NCI-H2196 treated with DMSO at 0.1 percent for 48 hours (cell line): ENCODE measurements around the gene LIPC.
A peak's percentile ranks its signal among the peaks of the same experiment; 100 is the strongest.

ENCODE experiments used
- DNase-seq: peaks from one replicate; lab custom pipeline; 2025; ENCODE audit not compliant: unreplicated experiment; lab: John Stamatoyannopoulos, UW

Gene LIPC

DNA sequence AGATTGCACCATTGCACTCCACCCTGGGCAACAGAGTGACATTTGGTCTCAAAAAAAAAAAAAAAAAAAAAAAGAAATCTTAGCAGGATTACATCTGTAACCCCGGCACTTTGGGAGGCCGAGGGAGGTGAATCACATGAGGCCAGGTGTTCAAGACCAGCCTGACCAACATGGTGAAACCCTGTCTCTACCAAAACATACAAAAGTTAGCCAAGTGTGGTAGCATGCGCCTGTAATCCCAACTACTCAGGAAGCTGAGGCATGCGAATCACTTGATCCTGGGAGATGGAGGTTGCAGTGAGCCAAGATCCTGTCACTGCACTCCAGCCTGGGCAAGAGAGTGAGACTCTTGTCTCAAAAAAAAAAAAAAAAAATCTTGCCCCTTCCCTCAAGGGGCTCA, 40.4 kb downstream of the LIPC start:
- no peak for DNase-seq

DNA sequence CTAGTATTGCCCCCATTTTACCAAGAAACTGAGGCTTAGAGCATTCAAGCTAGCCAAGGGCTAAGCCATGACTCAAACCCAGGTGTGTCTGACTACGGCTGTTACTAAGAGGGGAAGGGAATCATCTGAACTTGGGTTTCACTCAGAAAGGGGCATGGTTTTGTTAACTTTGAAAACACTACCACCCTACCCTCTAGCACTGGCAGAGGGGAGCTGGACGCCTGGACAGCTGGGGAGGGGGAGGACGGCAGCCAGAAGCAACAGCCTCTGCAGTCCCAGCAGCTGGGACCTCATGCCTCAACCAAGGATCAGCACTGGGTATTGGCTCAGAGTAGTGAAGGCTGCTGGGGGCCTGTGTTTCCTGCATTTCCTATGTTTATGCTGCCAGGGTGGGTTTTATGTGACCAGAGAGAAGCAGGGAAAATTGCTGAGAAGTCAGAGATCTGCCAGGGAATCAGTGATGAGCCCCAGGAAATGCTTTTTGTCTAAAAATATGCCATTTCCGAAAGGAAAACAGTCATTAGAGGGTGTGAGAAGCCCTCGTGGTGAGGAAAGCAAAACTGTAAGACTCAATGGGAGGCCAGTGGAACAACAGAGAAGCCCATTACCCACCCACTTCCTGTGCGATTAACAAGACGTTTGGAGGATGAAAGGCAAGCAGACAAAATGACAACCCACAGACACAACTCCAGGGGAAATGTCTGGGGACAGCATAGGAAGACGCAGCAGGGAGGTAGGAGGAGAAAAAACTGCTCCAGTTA, 41.2 kb downstream of the LIPC start:
- DNase-seq = no peak

DNA sequence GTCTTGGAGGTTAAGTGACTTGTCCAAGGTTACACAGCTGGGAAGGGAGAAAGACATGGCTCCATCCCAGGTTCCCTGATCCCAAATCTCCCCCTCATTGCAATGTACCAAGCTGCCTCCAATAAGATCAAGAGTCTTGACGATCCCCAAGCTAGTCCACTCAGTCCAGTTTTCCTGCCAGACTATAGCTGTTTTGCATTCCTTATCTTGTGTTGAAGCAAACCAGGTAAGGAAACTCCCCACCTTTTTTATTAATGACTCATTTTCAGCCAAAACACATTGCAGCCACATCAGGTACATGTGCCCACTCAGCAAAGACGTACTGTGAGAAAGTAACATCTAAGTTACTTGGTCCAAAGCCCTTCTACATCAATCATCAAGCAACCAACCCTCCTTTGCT, 41.9 kb downstream of the LIPC start:
- no peak for DNase-seq

GRCh38 chr15:58474741-58475323, 43.0 kb downstream of the LIPC start:
- no peak for DNase-seq

GRCh38 chr15:58475573-58476524, 44.1 kb downstream of the LIPC start:
- peak; percentile 24 for DNase-seq

DNA sequence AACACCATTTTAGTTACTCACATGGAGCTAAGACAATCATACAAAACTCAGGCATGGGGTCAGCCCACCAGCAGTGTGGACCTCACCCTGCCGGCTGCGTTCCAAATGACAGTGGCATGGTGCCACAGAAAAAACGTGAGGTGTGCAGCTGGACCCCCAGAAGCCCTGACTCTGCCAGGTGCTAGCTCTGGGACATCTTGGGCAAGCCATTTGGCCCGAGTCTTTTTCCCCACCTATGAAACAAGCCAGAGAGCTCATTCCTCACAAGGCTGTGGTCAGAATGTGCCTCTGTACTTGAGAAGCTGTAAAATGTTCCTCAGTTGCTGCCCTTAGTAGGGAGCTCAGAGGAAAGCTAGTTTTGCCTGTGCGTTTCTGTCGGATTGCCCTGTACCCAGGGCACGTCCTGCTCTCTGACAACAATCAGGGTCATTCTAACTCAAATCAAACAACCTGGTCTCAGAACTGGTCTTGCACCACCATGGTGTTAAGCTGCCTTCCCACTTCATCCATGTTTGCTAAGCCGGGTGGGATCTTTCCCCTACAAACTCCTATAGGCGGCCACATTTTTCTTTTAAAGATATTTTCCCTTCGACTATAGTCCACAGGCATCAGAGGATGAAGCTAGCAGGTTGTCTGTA, 44.9 kb downstream of the LIPC start:
- DNase-seq = no peak

- DNase-seq = no peak
Measured at GRCh38 chr15:58477170-58477569, 45.4 kb downstream of the LIPC start.

GRCh38 chr15:58478035-58478434, 46.2 kb downstream of the LIPC start:
- no peak for DNase-seq

DNA sequence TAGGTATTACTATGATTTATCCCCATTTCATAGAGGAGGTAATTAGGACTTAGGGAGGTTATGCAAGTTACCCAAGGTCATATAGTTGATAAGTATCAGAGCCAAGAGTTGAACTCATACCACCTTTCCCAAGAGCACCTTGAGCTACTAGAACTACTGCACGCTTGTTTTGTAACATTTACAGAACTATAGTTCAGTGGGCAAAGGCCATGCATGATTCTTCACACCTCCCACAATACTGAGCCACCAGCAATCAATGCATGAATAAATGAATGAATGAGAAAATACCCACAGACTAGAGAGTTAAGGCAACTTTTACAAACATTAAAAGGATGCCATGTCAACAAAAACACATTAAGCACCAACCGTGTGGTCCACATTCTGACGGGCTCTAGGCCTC, 46.8 kb downstream of the LIPC start:
- no peak for DNase-seq

DNA sequence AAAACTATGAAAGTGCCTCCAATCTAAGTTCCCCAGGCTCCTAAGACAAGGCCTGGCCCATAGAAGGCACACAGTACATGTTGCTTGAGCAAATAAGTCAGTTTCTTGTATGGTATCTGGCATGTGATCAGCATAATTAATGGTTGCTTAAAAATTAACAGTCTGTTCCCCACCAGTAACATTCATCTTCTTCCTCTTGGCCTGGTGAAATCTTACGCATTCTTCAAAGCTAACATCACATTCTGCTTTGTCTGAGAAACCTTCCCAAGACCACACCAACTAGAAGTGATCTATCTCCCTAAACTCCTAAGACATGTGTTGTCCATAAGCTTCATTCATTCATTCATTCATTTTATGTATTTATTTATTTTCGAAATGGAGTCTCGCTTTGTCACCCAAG, 48.1 kb downstream of the LIPC start:
- DNase-seq = no peak

DNA sequence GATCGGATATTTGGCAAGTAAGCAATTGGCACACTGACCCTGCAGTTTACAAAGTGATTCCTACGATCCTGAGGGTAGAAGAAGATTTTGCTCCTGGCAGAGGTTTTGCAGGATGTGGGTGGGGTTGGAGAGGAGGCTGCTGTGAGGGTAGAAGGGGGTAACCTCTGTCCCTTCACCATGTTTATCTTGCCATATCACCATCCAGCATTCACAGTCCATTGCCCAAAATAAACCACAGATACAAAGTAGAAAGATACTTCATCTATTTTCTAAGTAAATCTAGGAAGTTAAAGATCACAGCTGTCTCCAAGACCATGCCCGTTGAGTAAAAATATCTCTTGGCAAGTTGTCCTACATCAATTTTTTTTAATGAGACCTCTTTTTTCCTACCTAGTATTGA, 51.6 kb downstream of the LIPC start:
- no peak for DNase-seq

GRCh38 chr15:58484791-58485600, 53.2 kb downstream of the LIPC start:
- DNase-seq = no peak

- DNase-seq = no peak
Measured at GRCh38 chr15:58486062-58486461, 54.3 kb downstream of the LIPC start.

DNA sequence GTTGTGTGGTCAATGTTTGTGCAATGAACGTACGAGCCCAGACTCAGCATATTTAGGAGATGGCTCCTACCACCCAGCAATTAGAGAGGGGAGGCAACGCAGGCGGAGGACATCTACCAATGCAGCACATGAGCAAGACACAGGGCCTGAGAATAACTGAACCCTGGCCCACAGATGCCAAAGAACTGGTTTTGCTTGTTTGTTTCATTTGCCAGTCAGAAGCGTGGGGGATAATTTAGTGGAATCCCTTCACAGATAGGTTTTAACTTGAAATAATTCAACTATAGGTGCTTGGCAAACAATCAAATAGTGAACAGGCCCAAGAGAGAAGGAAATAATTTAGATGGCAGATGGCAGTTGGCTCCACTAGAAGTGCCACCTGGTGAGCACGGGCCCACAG, 54.8 kb downstream of the LIPC start:
- no peak for DNase-seq

- no peak for DNase-seq
Measured at GRCh38 chr15:58487041-58487723, 55.4 kb downstream of the LIPC start.

DNA sequence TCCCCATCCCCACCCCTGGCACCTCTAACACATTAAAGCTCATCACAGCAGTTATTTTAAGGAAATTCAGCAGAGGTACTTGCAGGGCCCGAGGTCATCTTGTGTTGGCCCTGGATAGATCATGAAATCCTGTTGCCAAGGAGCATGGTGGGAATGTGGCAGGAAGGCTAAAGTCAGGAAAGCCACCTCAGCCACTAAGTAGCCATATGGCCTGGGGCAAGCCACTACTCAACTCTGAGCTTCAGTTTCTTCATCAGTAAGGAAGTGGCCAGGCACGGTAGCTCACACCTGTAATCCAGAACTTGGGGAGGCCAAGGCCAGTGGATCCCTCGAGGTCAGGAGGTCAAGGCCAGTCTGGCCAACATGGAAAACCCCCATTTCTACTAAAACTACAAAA, 55.9 kb downstream of the LIPC start:
- DNase-seq = no peak

DNA sequence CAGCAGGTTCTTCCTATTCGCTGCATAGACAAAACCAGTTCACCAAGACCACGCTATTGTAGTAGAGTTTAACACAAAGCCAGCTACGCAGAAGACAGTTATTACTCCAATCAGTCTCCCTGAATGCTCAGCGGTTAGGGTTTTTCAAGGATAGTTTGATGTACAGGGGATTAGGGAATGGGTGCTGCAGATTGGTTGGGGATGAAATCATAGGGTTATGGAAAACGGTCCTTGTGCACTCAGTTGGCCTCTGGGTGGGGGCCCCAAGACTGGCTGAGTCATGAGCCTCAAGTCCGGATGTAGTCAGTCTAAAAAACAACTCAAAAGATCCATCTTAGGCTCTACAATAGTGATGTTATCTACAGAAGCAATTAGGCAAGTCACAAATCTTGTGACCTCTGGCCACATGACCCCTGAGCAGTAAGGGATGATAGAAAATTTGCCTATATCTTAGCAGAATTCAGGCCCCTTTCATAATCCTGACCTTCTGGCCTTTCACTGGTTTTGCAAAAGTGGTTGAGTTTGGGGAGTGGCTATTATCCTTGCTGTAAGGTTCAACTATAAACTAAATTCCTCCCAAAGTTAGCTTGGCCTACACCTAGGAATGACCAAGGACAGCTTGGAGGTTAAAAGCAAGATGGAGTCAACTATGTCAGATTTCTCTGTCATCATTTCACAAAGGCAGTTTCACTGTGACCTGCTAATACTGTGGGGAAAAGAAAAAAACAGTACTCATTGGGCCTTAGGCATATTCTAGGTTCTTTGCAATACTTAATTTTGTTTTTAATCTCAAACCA, 57.7 kb downstream of the LIPC start:
- no peak for DNase-seq

DNA sequence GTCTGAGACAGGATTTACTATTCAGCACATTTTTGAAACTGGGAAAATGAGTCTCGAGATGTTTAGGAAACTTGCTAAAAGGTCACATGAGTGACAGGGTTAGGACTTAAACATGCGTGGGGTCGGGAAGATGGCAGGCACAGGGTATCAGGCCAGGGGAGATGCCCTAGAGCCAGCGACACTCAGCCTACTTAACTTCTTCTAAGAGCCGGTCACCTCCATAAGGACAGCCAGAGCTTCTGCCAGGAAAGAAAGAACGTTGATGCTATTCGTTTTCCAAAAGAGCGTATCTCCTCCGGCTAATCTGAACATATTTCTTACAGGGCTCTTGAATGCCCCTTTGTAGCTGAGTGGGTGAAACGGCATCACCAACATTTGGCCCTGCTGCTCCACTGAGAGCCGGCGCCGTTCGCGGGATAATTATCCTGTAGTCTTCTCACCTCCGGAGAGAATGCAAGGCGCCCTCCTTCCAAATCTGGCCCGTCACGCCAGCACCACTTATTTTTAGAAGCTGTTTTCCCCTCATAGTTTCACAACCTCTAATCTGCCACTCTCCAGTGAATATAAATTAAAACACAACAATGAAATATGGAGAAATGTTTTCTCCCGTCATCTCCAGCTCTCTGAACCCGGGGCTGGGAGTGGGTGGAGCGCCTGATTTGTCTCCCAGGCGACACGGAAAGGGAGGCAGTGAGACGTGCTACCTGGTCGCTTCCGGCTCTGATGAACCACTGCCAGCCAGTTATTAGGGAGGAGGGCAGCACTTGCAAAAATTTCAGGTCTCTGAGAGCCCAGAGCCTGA, 58.5 kb downstream of the LIPC start:
- no peak for DNase-seq
